HG02981 (cell line): Measurements from ENCODE around the gene PAFAH1B2.
"Not testable (repeated sequence)": the region's sequence is repeated elsewhere in the genome, so short reads cannot be mapped to it uniquely, and the experiment has no call there.

Experiments used
- ATAC-seq: cut with Tn5 transposase; IDR thresholded peaks from one replicate; pipeline ENCODE4 v1.9.1; 2021; ENCODE audit warnings: mild to moderate bottlenecking, moderate library complexity; ENCODE audit not compliant: unreplicated experiment

Gene PAFAH1B2

GRCh38 chr11:117127171-117127901 lies 16.8 kb upstream of the PAFAH1B2 start:
- no peak for ATAC-seq

GRCh38 chr11:117128289-117128688 lies 15.8 kb upstream of the PAFAH1B2 start:
- ATAC-seq = no peak

GRCh38 chr11:117130396-117130795 lies 13.7 kb upstream of the PAFAH1B2 start:
- ATAC-seq = not testable (repeated sequence)

GRCh38 chr11:117130879-117131278 lies 13.2 kb upstream of the PAFAH1B2 start:
- ATAC-seq = no peak

- ATAC-seq = no peak
These were observed 9.7 kb upstream of the PAFAH1B2 start for GRCh38 chr11:117134431-117134830.

- not testable (repeated sequence) for ATAC-seq
These were observed 9.1 kb upstream of the PAFAH1B2 start for GRCh38 chr11:117134979-117135378.

GRCh38 chr11:117137223-117138086 lies 6.6 kb upstream of the PAFAH1B2 start:
- not testable (repeated sequence) for ATAC-seq

GRCh38 chr11:117143390-117143789 lies 697 bp upstream of the PAFAH1B2 start:
- ATAC-seq = no peak

GRCh38 chr11:117144477-117145392 lies 648 bp downstream of the PAFAH1B2 start:
- ATAC-seq = peak; percentile 38

- no peak for ATAC-seq
These were observed 1.3 kb downstream of the PAFAH1B2 start for GRCh38 chr11:117145393-117145761.

- no peak for ATAC-seq
These were observed 2.4 kb downstream of the PAFAH1B2 start for GRCh38 chr11:117146521-117146920.

GRCh38 chr11:117152066-117152465 lies 8.0 kb downstream of the PAFAH1B2 start:
- no peak for ATAC-seq

- ATAC-seq = no peak
These were observed 10.4 kb downstream of the PAFAH1B2 start for GRCh38 chr11:117154468-117154867.

- no peak for ATAC-seq
These were observed 13.4 kb downstream of the PAFAH1B2 start for GRCh38 chr11:117157507-117157906.

GRCh38 chr11:117159892-117160291 lies 15.8 kb downstream of the PAFAH1B2 start:
- no peak for ATAC-seq

GRCh38 chr11:117160826-117161225 lies 16.7 kb downstream of the PAFAH1B2 start:
- peak; percentile 54 for ATAC-seq

- no peak for ATAC-seq
These were observed 22.4 kb downstream of the PAFAH1B2 start for GRCh38 chr11:117166491-117166890.

- no peak for ATAC-seq
These were observed 25.6 kb downstream of the PAFAH1B2 start for GRCh38 chr11:117169736-117170135.

- no peak for ATAC-seq
These were observed 26.1 kb downstream of the PAFAH1B2 start for GRCh38 chr11:117170210-117170609.

GRCh38 chr11:117171007-117171403 lies 26.9 kb downstream of the PAFAH1B2 start:
- no peak for ATAC-seq
